ENCODE results near the gene SMIM43.

SMIM43 gene

GRCh38 chr4:121792966-121793365 lies 28.0 kb upstream of the SMIM43 start:
- Histone ChIP-seq H3K27ac (replicated peaks) (no peak overlapping the region), H3K27me3 (ENCODE audit: insufficient read depth, poor library complexity, severe bottlenecking) (peaks cover 6% of the 10 kb centered on the region)

GRCh38 chr4:121791481-121791880 lies 26.5 kb upstream of the SMIM43 start:
- no peak overlapping the region for H3K4me3 ChIP-seq (replicated peaks; ENCODE audit: insufficient read depth, low read length)
- no peak for DNase-seq (ENCODE audit: low read depth in 1 of 2, low spot score in 1 of 2)
- peaks cover 6% of the 10 kb centered on the region for H3K27me3 ChIP-seq (ENCODE audit: insufficient read depth, poor library complexity, severe bottlenecking)
- no peak overlapping the region for H3K27ac ChIP-seq (replicated peaks)
- TF ChIP-seq REST (IDR thresholded peaks at IDR 0.05; ENCODE audit: insufficient replicate concordance, low read depth) (no peak), POLR2AphosphoS5 (IDR thresholded peaks at IDR 0.05; ENCODE audit: low read depth) (no peak), CTCF (IDR thresholded peaks at IDR 0.05; ENCODE audit: insufficient read depth, low read length) (no peak), GABPA (IDR thresholded peaks at IDR 0.05; ENCODE audit: low read depth) (no peak), SPI1 (IDR thresholded peaks at IDR 0.05; ENCODE audit: borderline replicate concordance, low read depth) (no peak)

More at GRCh38 chr4:121792966-121793365, 28.0 kb upstream of the SMIM43 start:
- DNase-seq (ENCODE audit: low read depth in 1 of 2, low spot score in 1 of 2): no peak
- no peak for TF ChIP-seq CTCF (IDR thresholded peaks at IDR 0.05; ENCODE audit: insufficient read depth, low read length)
- no peak for TF ChIP-seq POLR2AphosphoS5 (IDR thresholded peaks at IDR 0.05; ENCODE audit: low read depth)
- no peak for TF ChIP-seq SPI1 (IDR thresholded peaks at IDR 0.05; ENCODE audit: borderline replicate concordance, low read depth)
- TF ChIP-seq REST (IDR thresholded peaks at IDR 0.05; ENCODE audit: insufficient replicate concordance, low read depth): no peak
- TF ChIP-seq GABPA (IDR thresholded peaks at IDR 0.05; ENCODE audit: low read depth): no peak
- H3K4me3 ChIP-seq (replicated peaks; ENCODE audit: insufficient read depth, low read length): no peak overlapping the region

GRCh38 chr4:121790976-121791375 lies 26.0 kb upstream of the SMIM43 start:
- no peak for DNase-seq (ENCODE audit: low read depth in 1 of 2, low spot score in 1 of 2)
- Histone ChIP-seq H3K4me3 (replicated peaks; ENCODE audit: insufficient read depth, low read length) (no peak overlapping the region), H3K27me3 (ENCODE audit: insufficient read depth, poor library complexity, severe bottlenecking) (peaks cover 3% of the 10 kb centered on the region), H3K27ac (replicated peaks) (no peak overlapping the region)
- TF ChIP-seq POLR2AphosphoS5 (IDR thresholded peaks at IDR 0.05; ENCODE audit: low read depth) (no peak), CTCF (IDR thresholded peaks at IDR 0.05; ENCODE audit: insufficient read depth, low read length) (no peak), REST (IDR thresholded peaks at IDR 0.05; ENCODE audit: insufficient replicate concordance, low read depth) (no peak), SPI1 (IDR thresholded peaks at IDR 0.05; ENCODE audit: borderline replicate concordance, low read depth) (no peak), GABPA (IDR thresholded peaks at IDR 0.05; ENCODE audit: low read depth) (no peak)

Data from HL-60 (cell line).